ENCODE measurements around the gene RSPRY1. TPM values are rescaled to one million over a fixed set of nuclear protein-coding genes. Genes with fewer than 3 reads are reported as not detected.

The RSPRY1 gene
- total RNA-seq, 6 experiments from 2014 or later, result 18.0 to 26.1 (median 22.9) TPM

DNA sequence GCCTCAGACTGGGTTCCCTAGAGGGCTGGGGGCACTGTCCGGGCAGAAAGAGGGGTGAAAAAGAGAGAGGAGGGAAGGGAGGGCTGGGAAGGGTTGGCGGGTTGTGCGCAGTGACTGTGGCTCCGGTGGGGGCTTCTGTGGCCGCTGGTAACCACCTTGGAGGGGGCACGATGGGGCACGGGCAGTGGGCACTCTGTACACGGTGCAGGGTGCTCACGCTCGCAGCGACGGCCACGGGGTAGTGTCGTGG is 97.8 kb downstream of the RSPRY1 start:
- Histone ChIP-seq H3K4me3 (peak overlapping the region; percentile 45 to 62 (median 52)), H3K27me3 (no peaks in the 10 kb centered on the region), H3K9me3 (no peaks in the 10 kb centered on the region), H3K4me1 (peaks cover 0 to 18% (median 7%) of the 10 kb centered on the region in 4 donors), H3K36me3 (no peaks in the 10 kb centered on the region), H3K27ac (no peak overlapping the region)
- ATAC-seq (no peak), DNase-seq (no peak)
- WGBS (ENCODE audit: insufficient coverage, low coverage, low lambda C conversion rate, missing lambda C conversion rate), result 20% methylated on average over 6 of the region's 14 CpGs
- intact Hi-C loops (cut with DNase I), result no loop called here
- TF ChIP-seq, protein P1, sequence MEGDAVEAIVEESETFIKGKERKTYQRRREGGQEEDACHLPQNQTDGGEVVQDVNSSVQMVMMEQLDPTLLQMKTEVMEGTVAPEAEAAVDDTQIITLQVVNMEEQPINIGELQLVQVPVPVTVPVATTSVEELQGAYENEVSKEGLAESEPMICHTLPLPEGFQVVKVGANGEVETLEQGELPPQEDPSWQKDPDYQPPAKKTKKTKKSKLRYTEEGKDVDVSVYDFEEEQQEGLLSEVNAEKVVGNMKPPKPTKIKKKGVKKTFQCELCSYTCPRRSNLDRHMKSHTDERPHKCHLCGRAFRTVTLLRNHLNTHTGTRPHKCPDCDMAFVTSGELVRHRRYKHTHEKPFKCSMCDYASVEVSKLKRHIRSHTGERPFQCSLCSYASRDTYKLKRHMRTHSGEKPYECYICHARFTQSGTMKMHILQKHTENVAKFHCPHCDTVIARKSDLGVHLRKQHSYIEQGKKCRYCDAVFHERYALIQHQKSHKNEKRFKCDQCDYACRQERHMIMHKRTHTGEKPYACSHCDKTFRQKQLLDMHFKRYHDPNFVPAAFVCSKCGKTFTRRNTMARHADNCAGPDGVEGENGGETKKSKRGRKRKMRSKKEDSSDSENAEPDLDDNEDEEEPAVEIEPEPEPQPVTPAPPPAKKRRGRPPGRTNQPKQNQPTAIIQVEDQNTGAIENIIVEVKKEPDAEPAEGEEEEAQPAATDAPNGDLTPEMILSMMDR (IDR thresholded peaks at IDR 0.05), result no peak
- no peak for TF ChIP-seq POLR2A (IDR thresholded peaks at IDR 0.05)

DNA sequence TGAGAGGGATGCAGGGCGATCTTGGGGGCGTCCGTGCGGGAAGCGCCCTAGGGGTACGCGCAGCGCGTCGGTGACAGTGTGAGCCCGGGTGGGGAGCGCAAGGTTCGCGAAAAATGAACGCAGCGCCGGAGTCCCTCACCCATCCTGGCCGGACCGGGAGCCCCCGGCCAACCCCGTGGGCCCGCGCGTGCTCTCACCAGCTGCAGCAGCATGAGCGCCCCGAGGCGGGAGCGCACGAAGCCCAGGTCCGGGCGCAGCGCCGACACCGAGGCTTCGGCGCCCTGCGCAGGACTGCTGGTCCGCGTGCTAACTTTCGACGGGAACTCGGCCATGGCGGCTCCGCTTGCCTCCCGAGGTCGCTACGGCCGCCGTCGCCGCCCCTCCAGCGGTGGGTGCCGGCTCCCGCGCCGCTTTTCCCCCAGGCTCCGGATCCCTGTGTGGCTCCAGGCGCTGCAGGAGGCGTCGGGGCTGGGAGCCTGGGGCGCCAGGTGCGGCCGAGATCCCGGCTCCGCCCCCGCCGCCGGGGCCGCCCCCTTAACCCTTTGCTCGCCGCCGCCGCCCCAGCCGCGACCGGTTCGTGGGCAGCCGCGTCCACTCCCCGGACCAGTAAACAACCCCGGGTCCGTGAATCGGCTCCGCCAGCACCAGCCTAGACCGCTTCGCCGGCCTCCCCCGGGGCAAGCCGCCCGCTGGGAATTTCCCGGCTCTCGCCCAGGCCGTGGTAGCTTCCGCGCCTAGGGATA is 98.3 kb downstream of the RSPRY1 start, which contains the start of gene PLLP:
Gene PLLP (minus strand): TSS at position 464 of the 743 bp plus-strand sequence. CDS start 132 bp downstream, at position 332.
- peak within 1 kb of the TSS; percentile 45 to 62 (median 52) for H3K4me3 ChIP-seq
- WGBS (ENCODE audit: insufficient coverage, low coverage, low lambda C conversion rate, missing lambda C conversion rate), result 4% methylated on average over 10 of the region's 95 CpGs
- no peaks in the 10 kb centered on the region for H3K9me3 ChIP-seq
- TF ChIP-seq, protein P1 (IDR thresholded peaks at IDR 0.05), result no peak
- peak; percentile 32 for TF ChIP-seq POLR2A (IDR thresholded peaks at IDR 0.05)
- intact Hi-C loops (cut with DNase I), result no loop called here
- no peaks in the 10 kb centered on the region for H3K27me3 ChIP-seq
- H3K27ac ChIP-seq, result no peak within 1 kb of the TSS
- DNase-seq (peak in 2 of 3 donors; percentile 41 to 70), ATAC-seq (peak; percentile 81 to 89 (median 88))
- H3K4me1 ChIP-seq, result peaks cover 0 to 18% (median 7%) of the 10 kb centered on the region in 4 donors
- no peaks in the 10 kb centered on the region for H3K36me3 ChIP-seq

DNA sequence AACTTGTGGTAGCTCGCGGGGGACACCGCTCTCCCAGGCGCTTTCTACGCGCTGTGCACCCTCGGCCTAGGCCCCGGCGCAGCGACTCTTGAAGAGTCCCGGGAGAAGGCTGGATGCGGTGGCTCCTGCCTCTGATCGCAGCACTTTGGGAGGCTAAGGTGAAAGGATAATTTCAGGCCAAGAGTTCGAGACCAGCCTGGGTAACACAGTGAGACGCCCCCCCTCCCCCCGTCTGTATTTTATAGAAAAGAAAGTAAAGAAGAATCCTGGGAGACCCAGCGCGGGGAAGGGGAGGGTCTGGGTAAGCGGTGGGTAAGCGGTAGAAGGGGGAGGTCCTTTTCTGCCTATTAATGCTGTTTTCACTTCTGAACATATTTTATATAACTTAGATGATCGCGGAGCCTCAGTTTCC is 98.8 kb downstream of the RSPRY1 start:
- Histone ChIP-seq H3K4me1 (peaks cover 0 to 15% (median 5%) of the 10 kb centered on the region in 4 donors), H3K27ac (no peak overlapping the region), H3K4me3 (peak overlapping the region; percentile 45 to 62 (median 52)), H3K27me3 (no peaks in the 10 kb centered on the region), H3K9me3 (no peaks in the 10 kb centered on the region), H3K36me3 (no peaks in the 10 kb centered on the region)
- ATAC-seq (no peak), DNase-seq (no peak)
- 33% methylated on average over 15 of the region's 22 CpGs for WGBS (ENCODE audit: insufficient coverage, low coverage, low lambda C conversion rate, missing lambda C conversion rate)
- no peak for TF ChIP-seq POLR2A (IDR thresholded peaks at IDR 0.05)
- TF ChIP-seq, protein P1 (IDR thresholded peaks at IDR 0.05), result no peak
- intact Hi-C loops (cut with DNase I), result no loop called here

DNA sequence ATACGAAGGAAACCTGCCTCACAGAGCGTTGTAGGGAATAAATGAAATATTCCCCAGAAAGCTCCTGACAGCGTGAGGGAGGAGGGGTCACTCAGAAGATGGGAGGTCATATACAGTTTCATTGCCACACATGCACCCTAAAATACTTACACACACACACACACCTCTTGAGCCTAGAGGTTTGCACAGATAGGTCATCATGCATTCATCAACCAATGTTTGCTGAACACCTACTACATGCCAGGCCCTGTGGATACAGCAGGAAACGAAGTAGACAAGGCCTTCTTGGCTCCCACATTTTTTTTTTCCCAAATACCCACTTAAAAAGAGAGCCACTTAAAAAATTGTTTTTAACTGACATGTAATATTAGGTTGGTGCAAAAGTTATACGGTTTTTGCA is 99.2 kb downstream of the RSPRY1 start:
- no peak for TF ChIP-seq POLR2A (IDR thresholded peaks at IDR 0.05)
- TF ChIP-seq, protein P1 (IDR thresholded peaks at IDR 0.05), result no peak
- no peaks in the 10 kb centered on the region for H3K27me3 ChIP-seq
- H3K9me3 ChIP-seq, result no peaks in the 10 kb centered on the region
- ATAC-seq, result no peak
- peaks cover 0 to 11% (median 3%) of the 10 kb centered on the region in 4 donors for H3K4me1 ChIP-seq
- intact Hi-C loops (cut with DNase I), result no loop called here
- H3K27ac ChIP-seq, result no peak overlapping the region
- H3K36me3 ChIP-seq, result no peaks in the 10 kb centered on the region
- 93% methylated on average over 5 of the region's 5 CpGs for WGBS (ENCODE audit: insufficient coverage, low coverage, low lambda C conversion rate, missing lambda C conversion rate)
- no peak overlapping the region for H3K4me3 ChIP-seq
- DNase-seq, result no peak

All from right lobe of liver (tissue), 6 donors.